Nephron progenitor cell (in vitro differentiated cells): Measurements from ENCODE around the gene UBE2B.
"Not testable (repeated sequence)": the region's sequence is repeated elsewhere in the genome, so short reads cannot be mapped to it uniquely, and the experiment has no call there.

Source experiments
- DNase-seq: peaks from one replicate; pipeline ENCODE4 v3.0.0; 2021
- H3K27ac Mint-ChIP-seq: 2 replicates; pipeline ENCODE4 v1.8.0; 2021; ENCODE audit warnings: mild to moderate bottlenecking, moderate library complexity, mixed read lengths
- H3K27me3 Mint-ChIP-seq: 2 replicates; pipeline ENCODE4 v1.8.0; 2021; ENCODE audit warnings: mild to moderate bottlenecking, low read depth, mixed read lengths; ENCODE audit not compliant: poor library complexity
- H3K36me3 Mint-ChIP-seq: 2 replicates; pipeline ENCODE4 v1.8.0; 2021; ENCODE audit warnings: low read depth, mixed read lengths
- H3K4me1 Mint-ChIP-seq: 2 replicates; pipeline ENCODE4 v1.8.0; 2021; ENCODE audit warnings: mixed read lengths
- H3K4me3 Mint-ChIP-seq: 2 replicates; pipeline ENCODE4 v1.8.0; 2021; ENCODE audit warnings: mild to moderate bottlenecking, moderate library complexity, mixed read lengths
- H3K9me3 Mint-ChIP-seq: 2 replicates; pipeline ENCODE4 v1.8.0; 2021; ENCODE audit warnings: mild to moderate bottlenecking, moderate library complexity, mixed read lengths
- TF ChIP-seq, protein P1 (sequence below): fragments of 200-600 bp; sonication (generic); IDR thresholded peaks from 2 replicates; pipeline ENCODE4 v1.5.0; 2021; ENCODE audit warnings: antibody characterized with exemption

The UBE2B gene

DNA sequence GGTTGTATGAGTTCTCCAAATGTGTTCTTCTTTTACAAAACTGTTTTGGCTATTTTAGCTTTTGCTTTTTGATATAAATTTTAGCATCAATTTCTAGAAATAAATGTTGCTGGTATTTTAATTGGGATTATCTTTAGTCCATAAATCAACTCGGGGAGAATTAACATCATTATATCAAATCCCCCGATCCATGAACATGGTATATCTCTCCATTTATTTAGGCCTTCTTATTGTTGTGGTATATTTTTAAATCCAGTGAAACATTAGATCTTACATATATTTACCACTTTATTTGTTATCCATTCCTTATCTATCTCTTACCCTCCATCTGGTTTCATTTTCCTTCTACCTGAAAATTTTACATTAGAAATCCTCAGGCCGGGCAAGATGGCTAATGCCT lies 47.6 kb downstream of the UBE2B start:
- no peak overlapping the region for H3K4me3 Mint-ChIP-seq
- no peak overlapping the region for H3K27ac Mint-ChIP-seq
- TF ChIP-seq, protein P1, sequence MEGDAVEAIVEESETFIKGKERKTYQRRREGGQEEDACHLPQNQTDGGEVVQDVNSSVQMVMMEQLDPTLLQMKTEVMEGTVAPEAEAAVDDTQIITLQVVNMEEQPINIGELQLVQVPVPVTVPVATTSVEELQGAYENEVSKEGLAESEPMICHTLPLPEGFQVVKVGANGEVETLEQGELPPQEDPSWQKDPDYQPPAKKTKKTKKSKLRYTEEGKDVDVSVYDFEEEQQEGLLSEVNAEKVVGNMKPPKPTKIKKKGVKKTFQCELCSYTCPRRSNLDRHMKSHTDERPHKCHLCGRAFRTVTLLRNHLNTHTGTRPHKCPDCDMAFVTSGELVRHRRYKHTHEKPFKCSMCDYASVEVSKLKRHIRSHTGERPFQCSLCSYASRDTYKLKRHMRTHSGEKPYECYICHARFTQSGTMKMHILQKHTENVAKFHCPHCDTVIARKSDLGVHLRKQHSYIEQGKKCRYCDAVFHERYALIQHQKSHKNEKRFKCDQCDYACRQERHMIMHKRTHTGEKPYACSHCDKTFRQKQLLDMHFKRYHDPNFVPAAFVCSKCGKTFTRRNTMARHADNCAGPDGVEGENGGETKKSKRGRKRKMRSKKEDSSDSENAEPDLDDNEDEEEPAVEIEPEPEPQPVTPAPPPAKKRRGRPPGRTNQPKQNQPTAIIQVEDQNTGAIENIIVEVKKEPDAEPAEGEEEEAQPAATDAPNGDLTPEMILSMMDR, result no peak
- no peak for DNase-seq
- peaks cover 4% of the 10 kb centered on the region for H3K27me3 Mint-ChIP-seq
- peaks cover 6% of the 10 kb centered on the region for H3K9me3 Mint-ChIP-seq
- H3K4me1 Mint-ChIP-seq, result peaks cover 4% of the 10 kb centered on the region
- H3K36me3 Mint-ChIP-seq, result no peaks in the 10 kb centered on the region

DNA sequence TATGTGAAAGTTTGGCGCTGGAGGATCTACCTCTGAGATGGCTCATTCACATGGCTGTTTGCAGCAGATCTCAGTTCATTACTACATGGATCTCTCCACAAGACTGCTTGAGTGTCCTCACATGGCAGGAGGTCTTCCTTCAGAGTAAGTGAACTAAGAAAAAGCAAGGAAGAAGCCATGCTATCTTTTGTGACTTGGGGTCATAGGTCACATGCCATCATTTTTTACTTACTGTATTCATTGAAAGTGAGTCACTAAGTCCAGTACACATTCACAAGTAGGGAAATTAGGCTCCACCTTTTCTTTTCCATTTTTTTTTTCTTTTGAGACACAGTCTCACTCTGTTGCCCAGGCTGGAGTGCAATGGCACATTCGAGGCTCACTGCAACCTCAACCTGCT lies 49.0 kb downstream of the UBE2B start:
- Mint-ChIP-seq H3K4me1 (peaks cover 4% of the 10 kb centered on the region), H3K36me3 (no peaks in the 10 kb centered on the region), H3K27ac (no peak overlapping the region), H3K27me3 (peaks cover 4% of the 10 kb centered on the region), H3K9me3 (peaks cover 6% of the 10 kb centered on the region), H3K4me3 (no peak overlapping the region)
- no peak for DNase-seq
- TF ChIP-seq, protein P1, result no peak

DNA sequence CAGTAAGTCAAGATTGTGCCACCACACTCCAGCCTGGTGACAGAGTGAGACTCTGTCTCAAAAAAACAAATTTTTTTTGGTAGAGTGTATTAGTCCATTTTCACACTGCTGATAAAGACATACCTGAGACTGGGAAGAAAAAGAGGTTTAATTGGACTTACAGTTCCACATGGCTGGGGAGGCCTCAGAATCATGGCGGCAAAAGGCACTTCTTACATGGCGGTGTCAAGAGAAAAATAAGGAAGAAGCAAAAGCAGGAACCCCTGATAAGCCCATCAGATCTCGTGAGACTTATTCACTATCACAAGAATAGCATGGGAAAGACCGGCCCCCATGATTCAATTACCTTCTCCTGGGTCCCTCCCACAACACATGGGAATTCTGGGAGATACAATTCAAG lies 49.7 kb downstream of the UBE2B start:
- H3K4me1 Mint-ChIP-seq, H3K27me3 Mint-ChIP-seq, H3K27ac Mint-ChIP-seq, DNase-seq, H3K9me3 Mint-ChIP-seq, H3K36me3 Mint-ChIP-seq, H3K4me3 Mint-ChIP-seq: not testable (repeated sequence)

DNA sequence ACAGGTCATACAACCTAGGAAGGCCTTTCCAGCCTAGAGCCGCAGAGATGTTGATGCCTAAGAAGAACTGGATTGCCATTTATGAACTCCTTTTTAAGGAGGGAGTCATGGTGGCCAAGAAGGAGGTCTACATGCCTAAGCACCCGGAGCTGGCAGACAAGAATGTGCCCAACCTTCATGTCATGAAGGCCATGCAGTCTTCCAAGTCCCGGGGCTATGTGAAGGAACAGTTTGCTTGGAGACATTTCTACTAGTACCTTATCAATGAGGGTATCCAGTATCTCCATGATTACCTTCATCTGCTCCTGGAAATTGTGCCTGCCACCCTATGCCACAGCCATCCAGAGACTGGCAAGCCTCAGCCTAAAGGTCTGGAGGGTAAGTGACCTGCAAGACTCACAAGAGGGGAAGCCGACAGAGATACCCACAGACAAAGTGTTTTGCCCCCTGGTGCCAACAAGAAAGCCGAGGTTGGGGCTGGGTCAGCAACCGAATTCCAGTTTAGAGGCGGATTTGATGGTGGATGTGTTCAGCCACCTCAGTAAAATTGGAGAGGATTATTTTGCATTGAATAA lies 51.5 kb downstream of the UBE2B start:
- DNase-seq, result no peak
- H3K4me3 Mint-ChIP-seq, result no peak overlapping the region
- H3K27ac Mint-ChIP-seq, result no peak overlapping the region
- H3K36me3 Mint-ChIP-seq, result no peaks in the 10 kb centered on the region
- peaks cover 9% of the 10 kb centered on the region for H3K27me3 Mint-ChIP-seq
- peaks cover 6% of the 10 kb centered on the region for H3K9me3 Mint-ChIP-seq
- TF ChIP-seq, protein P1, result no peak
- no peaks in the 10 kb centered on the region for H3K4me1 Mint-ChIP-seq

DNA sequence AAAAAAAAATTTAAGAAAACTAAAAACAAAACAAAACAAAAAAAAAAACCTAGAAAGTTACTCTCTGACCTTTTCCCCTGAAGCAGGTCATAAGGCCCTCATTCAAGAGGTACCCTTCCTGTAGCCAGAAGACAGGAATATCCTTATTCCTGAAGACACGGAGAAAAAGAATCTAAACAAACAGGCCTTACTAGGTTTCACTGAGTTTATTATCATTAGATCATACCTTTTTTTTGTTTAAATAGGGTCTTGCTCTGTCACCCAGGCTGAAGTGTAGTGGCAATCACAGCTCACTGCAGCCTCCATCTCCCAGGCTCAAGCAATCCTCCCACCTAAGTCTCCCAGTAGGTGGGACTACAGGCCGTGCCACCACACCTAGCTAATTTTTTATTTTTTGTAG lies 52.0 kb downstream of the UBE2B start:
- DNase-seq, result no peak
- Mint-ChIP-seq H3K27me3 (peaks cover 12% of the 10 kb centered on the region), H3K4me3 (no peak overlapping the region), H3K36me3 (no peaks in the 10 kb centered on the region), H3K9me3 (peaks cover 6% of the 10 kb centered on the region), H3K4me1 (no peaks in the 10 kb centered on the region), H3K27ac (no peak overlapping the region)
- TF ChIP-seq, protein P1, result no peak

DNA sequence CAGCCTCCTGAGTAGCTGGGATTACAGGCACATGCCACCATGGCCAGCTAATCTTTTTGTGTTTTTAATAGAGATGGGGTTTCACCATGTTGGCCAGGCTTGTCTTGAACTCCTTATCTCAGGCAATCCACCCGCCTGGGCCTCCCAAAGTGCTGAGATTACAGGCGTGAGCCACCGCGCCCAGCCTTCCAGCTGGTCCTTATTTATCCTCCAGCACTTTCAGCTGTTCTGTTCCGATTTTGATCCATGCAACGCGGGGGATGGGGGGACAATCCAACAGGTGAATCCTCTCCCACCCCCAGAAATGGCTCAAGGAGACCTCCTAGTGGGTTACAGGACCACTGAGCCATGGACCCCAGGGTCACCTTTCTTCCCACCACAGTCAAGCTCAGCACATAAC lies 55.0 kb downstream of the UBE2B start:
- DNase-seq, result no peak
- Mint-ChIP-seq H3K4me3 (no peak overlapping the region), H3K4me1 (peaks cover 13% of the 10 kb centered on the region), H3K27me3 (peaks cover 19% of the 10 kb centered on the region), H3K9me3 (no peaks in the 10 kb centered on the region), H3K27ac (no peak overlapping the region), H3K36me3 (no peaks in the 10 kb centered on the region)
- TF ChIP-seq, protein P1, result no peak
